Right lobe of liver (tissue), 4 donors: ENCODE results near the gene ACTR5.

Experiments used
- POLR2A ChIP-seq: fragments of 450-650 bp; IDR thresholded peaks from one replicate; pipeline ENCODE4 v1.6.1; 2017; ENCODE audit warnings: antibody characterized with exemption, mild to moderate bottlenecking
- TF ChIP-seq, protein P1 (sequence below), 4 donors: fragments of 200-600 bp in 3 of 4; fragments of 450-650 bp in 1 of 4; IDR thresholded peaks; one replicate each; pipeline versions ENCODE4 v1.5.1 to v1.8.0; 2016 to 2022; ENCODE audit warnings: antibody characterized with exemption in 4 of 4, mild to moderate bottlenecking in 2 of 4
- donor health status: DM: no; HTN: no; CAD: no.
- donor health status: DM: no; HTN: no; CAD: no.
- donor health status: DM: no; HTN: yes; CAD: no.

DNA sequence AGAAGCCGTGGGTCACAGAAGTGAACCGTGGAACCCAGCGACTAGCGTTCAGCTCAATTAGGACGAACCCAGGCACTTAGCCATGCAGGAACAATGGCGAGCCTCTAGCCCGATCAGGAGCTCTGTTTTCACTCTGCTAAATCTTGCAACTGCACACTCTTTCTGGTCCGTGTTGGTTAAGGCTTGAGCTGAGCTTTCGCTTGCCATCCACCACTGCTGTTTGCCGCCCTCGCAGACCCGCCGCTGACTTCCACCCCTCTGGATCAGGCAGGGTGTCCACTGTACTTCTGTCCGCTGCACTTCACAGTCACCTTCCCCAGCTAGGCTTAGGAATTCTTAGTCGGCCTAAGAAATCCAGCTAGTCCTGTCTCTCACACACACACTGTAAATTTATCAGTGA, 49.7 kb upstream of the ACTR5 start:
- TF ChIP-seq, protein P1, sequence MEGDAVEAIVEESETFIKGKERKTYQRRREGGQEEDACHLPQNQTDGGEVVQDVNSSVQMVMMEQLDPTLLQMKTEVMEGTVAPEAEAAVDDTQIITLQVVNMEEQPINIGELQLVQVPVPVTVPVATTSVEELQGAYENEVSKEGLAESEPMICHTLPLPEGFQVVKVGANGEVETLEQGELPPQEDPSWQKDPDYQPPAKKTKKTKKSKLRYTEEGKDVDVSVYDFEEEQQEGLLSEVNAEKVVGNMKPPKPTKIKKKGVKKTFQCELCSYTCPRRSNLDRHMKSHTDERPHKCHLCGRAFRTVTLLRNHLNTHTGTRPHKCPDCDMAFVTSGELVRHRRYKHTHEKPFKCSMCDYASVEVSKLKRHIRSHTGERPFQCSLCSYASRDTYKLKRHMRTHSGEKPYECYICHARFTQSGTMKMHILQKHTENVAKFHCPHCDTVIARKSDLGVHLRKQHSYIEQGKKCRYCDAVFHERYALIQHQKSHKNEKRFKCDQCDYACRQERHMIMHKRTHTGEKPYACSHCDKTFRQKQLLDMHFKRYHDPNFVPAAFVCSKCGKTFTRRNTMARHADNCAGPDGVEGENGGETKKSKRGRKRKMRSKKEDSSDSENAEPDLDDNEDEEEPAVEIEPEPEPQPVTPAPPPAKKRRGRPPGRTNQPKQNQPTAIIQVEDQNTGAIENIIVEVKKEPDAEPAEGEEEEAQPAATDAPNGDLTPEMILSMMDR (IDR thresholded peaks at IDR 0.05), result no peak
- no peak for TF ChIP-seq POLR2A
